RWPE2 (cell line): ENCODE data around the gene DCTD.

Experiments
- ATAC-seq: fragments of 200-7000 bp; cut with Tn5 transposase; 3 replicates; pipeline ENCODE4 v1.9.1; 2021; ENCODE audit warnings: low read depth
- DNase-seq: peaks from one replicate; pipeline ENCODE4 v3.0.0-alpha.2; 2020; ENCODE audit warnings: low spot score
- H3K27ac ChIP-seq: fragments of 450-650 bp; 2 replicates; pipeline ENCODE4 v1.5.1; 2017; ENCODE audit warnings: mild to moderate bottlenecking; ENCODE audit not compliant: poor library complexity, severe bottlenecking
- H3K27me3 ChIP-seq: fragments of 250-450 bp; sonication (Bioruptor Pico); 2 replicates; pipeline ENCODE4 v1.5.1; 2021; ENCODE audit warnings: mild to moderate bottlenecking, moderate library complexity; ENCODE audit not compliant: insufficient read depth, poor library complexity, severe bottlenecking
- H3K36me3 ChIP-seq: fragments of 250-450 bp; sonication (Bioruptor Pico); 2 replicates; pipeline ENCODE4 v1.5.1; 2020; ENCODE audit warnings: low read depth, mild to moderate bottlenecking, moderate library complexity
- H3K4me1 ChIP-seq: fragments of 250-450 bp; sonication (Bioruptor Pico); 2 replicates; pipeline ENCODE4 v1.5.1; 2021; ENCODE audit warnings: mild to moderate bottlenecking, moderate library complexity; ENCODE audit not compliant: insufficient read depth, poor library complexity, severe bottlenecking
- H3K4me3 ChIP-seq: fragments of 250-450 bp; sonication (Bioruptor Pico); 2 replicates; pipeline ENCODE4 v1.5.1; 2021; ENCODE audit warnings: mild to moderate bottlenecking, moderate library complexity; ENCODE audit not compliant: severe bottlenecking
- H3K9me3 ChIP-seq: fragments of 250-450 bp; sonication (Bioruptor Pico); 2 replicates; pipeline ENCODE4 v1.5.1; 2021; ENCODE audit warnings: mild to moderate bottlenecking, moderate library complexity; ENCODE audit not compliant: severe bottlenecking
- CTCF ChIP-seq: fragments of 450-650 bp; IDR thresholded peaks from one replicate; pipeline ENCODE4 v1.5.1; 2017; ENCODE audit warnings: mild to moderate bottlenecking, moderate library complexity; ENCODE audit not compliant: poor library complexity, severe bottlenecking

The DCTD gene

GRCh38 chr4:182939680-182940079 is 22.5 kb upstream of the DCTD start:
- no peak for ATAC-seq
- Histone ChIP-seq H3K9me3 (no peaks in the 10 kb centered on the region), H3K27me3 (no peaks in the 10 kb centered on the region), H3K36me3 (no peaks in the 10 kb centered on the region), H3K27ac (no peak overlapping the region), H3K4me3 (no peak overlapping the region), H3K4me1 (peaks cover 3% of the 10 kb centered on the region)
- no peak for DNase-seq
- no peak for TF ChIP-seq CTCF

GRCh38 chr4:182938205-182938645 is 21.0 kb upstream of the DCTD start:
- peak; percentile 98 for TF ChIP-seq CTCF
- H3K27me3 ChIP-seq, result no peaks in the 10 kb centered on the region
- no peak overlapping the region for H3K4me3 ChIP-seq
- peak; percentile 98 for ATAC-seq
- no peak overlapping the region for H3K27ac ChIP-seq
- DNase-seq, result no peak
- no peaks in the 10 kb centered on the region for H3K36me3 ChIP-seq
- no peaks in the 10 kb centered on the region for H3K9me3 ChIP-seq
- H3K4me1 ChIP-seq, result peaks cover 3% of the 10 kb centered on the region

GRCh38 chr4:182937268-182938204 is 20.4 kb upstream of the DCTD start:
- H3K4me3 ChIP-seq, result no peak overlapping the region
- ATAC-seq, result peak; percentile 20; the same call in 1 of the 3 replicates
- no peaks in the 10 kb centered on the region for H3K27me3 ChIP-seq
- peaks cover 3% of the 10 kb centered on the region for H3K4me1 ChIP-seq
- DNase-seq, result no peak
- no peaks in the 10 kb centered on the region for H3K36me3 ChIP-seq
- no peak for TF ChIP-seq CTCF
- no peak overlapping the region for H3K27ac ChIP-seq
- no peaks in the 10 kb centered on the region for H3K9me3 ChIP-seq

GRCh38 chr4:182932651-182933050 is 15.5 kb upstream of the DCTD start:
- TF ChIP-seq CTCF, result no peak
- Histone ChIP-seq H3K36me3 (no peaks in the 10 kb centered on the region), H3K4me3 (no peak overlapping the region), H3K9me3 (no peaks in the 10 kb centered on the region), H3K27ac (no peak overlapping the region), H3K4me1 (no peaks in the 10 kb centered on the region), H3K27me3 (no peaks in the 10 kb centered on the region)
- ATAC-seq (no peak), DNase-seq (no peak)
